PC-3 (cell line): ENCODE measurements around the gene PTPRD.

Experiments
- CTCF ChIP-seq: fragments of 300-600 bp; sonication (generic); conservative IDR thresholded peaks from 2 replicates; pipeline ENCODE4 v1.5.1; 2017; ENCODE audit warnings: antibody characterized with exemption, low read depth, mild to moderate bottlenecking, low read length
- EZH2 ChIP-seq: fragments of 300-600 bp; sonication (generic); IDR thresholded peaks from one replicate; pipeline ENCODE4 v1.6.1; 2017; ENCODE audit warnings: antibody characterized with exemption, mild to moderate bottlenecking, low read length; ENCODE audit not compliant: unreplicated experiment
- EZH2phosphoT487 ChIP-seq: fragments of 300-600 bp; sonication (generic); IDR thresholded peaks from 2 replicates; pipeline ENCODE4 v1.6.1; 2018; ENCODE audit warnings: mild to moderate bottlenecking, antibody characterized with exemption, low read length, borderline replicate concordance

DNA sequence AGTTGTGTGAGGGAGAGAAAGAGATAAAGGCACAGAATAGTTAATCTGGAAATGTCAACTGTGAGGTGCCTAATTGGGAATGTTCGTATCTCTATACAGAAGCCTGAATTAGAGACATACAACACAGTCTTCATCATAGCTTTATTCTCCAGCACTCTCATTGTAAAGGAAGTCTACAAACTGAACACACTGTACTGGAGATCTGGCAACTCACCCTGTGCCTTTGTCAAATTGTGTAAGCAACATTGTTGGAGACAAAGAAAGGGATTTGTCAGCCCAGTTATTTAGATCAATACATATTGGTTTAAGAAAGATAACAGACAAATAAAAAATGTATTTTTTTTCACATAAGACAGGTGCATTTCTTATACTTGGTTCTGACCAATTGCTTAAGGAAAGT lies 1980.3 kb downstream of the PTPRD start:
- TF ChIP-seq CTCF = no peak
- no peak for TF ChIP-seq EZH2phosphoT487
- no peak for TF ChIP-seq EZH2
